ENCODE data around the gene ARSB.
A peak's percentile ranks its signal among the peaks of the same experiment; 100 is the strongest.

The ARSB gene

GRCh38 chr5:78985116-78985724 is at the start of gene ARSB:
TSS of gene ARSB (minus strand) at chr5:78985310. CDS start at chr5:78985248, 62 bp downstream.
- DNase-seq = peak; percentile 73

DNA sequence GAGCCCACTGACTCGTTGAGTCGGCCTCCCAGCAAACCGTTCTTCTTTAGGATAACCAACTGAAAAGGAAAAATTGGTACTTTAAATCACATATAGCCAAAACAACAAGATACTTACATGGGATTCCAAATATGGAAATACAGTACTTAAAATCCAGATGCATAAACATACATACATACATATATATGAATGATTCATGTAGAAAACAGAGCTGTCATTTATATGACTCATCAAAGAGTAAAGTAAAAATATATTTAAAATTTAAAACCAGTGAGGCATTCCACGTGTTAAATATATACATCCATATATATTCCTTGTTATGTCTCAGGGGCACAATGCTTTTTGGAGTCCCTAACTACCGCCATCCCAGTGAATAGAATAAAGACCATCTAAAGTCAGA is 47.7 kb upstream of the ARSB start:
- no peak for DNase-seq

DNA sequence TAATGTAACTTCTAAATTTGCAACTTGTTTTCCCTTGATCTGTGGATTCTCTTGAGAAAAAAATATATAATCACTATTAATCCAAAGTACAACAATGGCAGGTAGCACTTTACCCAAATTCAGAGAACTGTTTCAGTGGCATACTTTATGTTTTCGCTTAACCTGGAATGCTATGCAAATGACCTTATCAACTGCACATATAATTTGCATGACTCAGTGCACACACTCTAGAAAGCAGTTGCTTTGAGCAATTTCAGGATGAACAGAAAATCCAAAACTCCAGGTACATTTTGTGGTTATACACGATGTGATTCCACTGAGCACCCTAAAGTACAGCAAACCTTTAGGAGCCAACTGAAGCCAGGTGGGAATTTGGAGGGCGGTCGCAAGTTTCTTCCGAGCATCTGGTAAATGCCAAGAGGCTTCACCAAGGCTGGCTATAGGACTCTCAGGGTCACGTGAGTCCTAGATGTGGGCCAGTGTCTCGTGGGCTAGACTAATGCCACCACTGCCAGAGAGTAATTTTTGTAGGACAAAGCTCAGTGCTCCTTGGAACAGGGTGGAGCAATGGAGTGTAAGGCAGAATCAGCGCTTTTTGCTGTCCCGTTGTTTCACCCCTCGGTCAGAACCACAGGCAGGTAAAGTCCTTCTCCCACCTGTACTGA is 47.1 kb upstream of the ARSB start:
- no peak for DNase-seq

DNA sequence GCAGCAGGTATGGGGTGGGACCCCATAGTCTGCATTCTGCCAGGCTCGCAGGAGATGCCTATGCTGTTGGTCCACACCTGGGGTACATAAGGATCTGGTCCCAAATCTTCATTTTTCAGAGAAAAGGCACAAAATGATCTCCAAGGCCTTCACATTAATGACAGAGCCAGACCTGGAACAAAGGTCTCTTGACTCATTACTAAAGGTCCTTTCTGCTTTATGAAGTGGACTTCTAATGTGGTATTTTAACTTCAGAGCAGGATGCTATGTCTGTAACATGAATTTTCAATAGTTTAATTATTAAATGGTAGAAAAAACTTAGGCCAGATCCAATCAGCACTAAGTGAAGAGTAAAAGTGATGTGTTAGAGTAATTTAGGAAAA is 46.4 kb upstream of the ARSB start:
- no peak for DNase-seq

GRCh38 chr5:79030663-79031484 is 45.8 kb upstream of the ARSB start:
- no peak for DNase-seq

DNA sequence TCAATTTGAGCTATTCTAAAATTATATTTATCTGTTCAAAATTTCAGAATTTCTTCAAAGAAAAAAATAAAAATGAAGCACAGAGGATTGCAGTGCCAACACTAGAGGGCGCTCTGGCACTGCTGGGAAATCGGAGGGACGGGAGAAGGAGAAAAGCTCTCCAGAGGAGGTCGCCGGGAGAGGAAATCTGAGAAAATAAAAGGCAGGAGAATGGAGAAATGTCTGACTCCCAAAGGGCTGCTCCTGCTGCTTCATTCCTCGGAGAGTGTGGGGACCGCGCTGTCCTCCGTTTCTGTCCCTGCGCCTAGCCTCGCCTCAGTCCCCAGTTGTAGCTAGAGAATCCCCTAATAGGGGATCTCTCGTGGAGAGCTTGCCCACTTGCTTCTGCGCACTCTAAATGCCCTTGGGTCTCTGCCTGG is 40.0 kb upstream of the ARSB start:
- DNase-seq = peak; percentile 41

DNA sequence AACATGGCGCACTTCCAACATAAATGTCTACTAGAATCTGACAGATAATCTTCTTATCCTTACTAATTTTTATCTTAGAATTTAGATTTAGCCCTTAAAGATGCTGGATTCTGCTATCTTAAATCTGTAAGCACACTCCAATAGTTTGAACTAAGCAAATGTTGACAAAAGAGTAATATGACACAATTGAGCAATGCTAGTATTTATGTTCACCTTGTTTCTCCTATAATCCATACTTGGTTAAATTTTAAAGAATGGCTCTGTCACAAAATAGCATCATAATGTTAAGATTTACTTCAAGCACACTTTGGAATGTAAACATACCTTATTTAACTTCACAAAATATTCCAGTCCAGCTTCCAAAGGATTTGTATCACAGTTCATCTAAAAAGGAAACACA is 38.8 kb upstream of the ARSB start:
- DNase-seq = no peak

DNA sequence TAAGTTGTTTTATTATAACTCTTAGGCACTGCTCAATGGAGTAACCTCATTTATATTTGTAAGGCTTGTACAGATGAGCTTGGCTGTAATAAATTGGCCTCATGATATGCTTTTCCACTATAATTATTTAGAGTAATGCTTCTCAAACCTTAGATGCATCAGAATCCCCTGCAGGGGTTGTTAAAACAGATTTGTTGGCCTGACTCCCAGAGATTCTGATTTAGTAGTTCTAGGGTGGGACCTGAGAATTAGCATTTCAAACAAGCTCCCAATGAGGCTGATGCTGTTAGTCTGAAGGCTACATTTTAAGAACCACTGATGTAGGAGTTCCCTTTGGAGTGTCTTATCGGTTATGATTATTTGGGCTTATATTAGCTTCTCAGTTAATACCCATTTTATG is 38.2 kb upstream of the ARSB start:
- no peak for DNase-seq

- no peak for DNase-seq
These were observed 37.7 kb upstream of the ARSB start for GRCh38 chr5:79022771-79023170.

DNA sequence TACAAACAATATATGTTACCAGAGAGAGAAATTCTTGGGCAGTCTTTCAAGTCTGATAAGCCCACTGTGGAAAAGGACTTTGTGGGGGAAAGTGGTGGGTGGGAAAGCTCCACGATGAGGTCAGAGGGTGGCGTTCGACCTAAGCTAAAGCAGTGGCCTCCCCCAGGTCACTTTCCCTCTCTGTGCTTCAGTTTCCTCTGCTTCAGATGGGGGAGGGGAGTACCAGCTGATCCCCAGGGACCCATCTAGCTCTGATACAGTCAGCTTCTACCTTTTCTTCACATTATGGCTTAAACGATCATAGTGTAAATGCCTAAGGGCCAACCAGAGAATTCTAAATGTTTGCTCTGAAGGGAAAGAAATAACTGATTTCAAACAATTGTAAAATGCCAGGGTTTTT is 36.6 kb upstream of the ARSB start:
- no peak for DNase-seq

DNA sequence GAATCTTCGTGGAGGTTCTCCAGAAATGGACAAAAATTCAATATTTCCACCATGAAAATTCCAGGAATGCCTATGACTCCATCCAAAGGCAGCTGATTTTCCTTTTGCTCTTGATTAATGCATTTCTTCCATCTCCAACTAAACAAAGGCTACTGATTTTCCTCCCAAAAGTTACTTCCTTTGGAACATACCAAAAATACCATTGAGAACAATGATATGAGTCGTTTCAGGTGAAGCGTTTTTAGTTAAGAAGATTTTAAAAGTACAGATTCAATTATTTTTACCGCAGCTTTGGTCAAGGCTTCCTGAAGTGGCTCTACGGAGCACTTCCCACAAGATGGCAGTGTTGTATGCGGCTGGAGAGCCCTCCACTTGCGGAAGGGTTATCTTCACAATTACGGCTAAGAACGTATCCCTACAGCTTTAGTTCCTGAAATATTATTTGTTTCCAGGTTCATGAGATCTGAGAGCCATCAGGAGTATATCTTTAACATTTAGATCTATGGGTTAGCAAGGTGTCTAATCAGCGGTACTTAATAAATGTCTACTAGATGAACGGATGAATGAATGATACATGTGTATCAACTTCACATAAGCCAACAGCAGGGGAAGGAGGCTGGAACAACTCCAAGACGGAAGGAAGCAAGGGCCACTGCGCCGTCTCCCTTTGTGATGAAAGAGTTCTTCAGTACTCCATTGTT is 35.9 kb upstream of the ARSB start:
- peak; percentile 52 for DNase-seq

DNA sequence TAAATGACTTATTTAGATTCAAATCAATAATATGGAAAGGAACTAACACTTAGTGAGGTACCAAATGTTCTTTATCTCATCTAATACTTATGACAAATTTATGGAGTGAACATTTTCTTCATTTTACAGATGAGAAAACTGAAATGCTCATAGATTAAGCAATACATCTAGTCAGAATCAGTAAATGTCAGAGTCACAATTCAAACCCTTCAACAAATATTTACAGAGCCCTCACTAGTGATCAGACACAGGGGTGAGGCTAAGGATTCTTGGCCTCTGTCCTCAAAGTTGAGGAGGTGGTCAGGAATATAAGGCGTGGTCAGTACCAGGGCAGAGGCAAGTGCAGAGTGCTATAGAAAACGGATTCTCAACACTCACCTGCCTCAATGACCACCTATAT is 29.5 kb upstream of the ARSB start:
- DNase-seq = no peak

- no peak for DNase-seq
These were observed 26.8 kb upstream of the ARSB start for GRCh38 chr5:79011869-79012268.

DNA sequence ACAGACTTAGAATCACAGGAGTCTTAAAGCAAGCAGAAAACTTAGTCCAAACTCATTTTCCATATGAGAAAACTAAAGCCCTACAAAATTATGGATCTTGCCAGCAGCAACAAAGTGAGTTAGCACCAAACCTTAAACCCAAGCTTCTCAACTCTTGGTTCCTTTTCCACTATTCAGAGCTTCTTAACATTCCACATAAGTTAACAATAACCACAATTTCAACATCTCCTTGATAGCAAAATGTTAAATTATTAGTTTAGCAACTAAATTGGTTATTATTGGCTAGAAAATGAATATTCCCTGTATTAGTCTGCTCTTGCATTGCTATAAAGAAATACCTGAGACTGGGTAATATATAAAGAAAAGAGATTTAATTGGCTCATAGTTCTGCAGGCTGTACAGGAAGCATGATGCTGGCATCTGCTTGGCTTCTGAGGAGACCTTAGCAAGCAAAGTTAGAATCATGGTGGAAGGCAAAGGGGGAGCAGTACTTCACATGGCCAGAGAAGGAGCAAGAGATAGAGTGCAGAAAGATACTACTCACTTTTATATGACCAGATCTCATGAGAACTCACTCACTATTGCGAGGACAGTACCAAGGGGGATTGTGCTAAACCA is 26.2 kb upstream of the ARSB start:
- no peak for DNase-seq

DNA sequence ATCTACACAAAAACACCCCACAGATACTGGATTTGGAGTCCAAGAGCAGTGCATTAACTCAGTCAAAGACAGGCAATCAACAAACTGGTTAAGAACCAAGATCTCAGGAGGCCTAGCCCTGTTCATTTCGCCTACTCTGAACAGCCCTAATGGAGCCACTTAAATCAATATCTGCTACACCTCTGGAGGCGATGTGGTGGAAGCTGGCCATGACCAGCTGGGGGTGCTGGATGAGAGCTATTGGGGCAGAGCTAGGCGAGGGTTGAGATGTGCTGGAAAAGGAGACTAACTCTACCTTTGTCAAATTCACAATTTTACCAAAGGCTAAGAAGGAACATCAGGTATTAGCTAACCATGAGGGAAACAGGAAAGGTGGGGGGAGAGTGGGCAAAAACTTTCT is 23.3 kb upstream of the ARSB start:
- no peak for DNase-seq

DNA sequence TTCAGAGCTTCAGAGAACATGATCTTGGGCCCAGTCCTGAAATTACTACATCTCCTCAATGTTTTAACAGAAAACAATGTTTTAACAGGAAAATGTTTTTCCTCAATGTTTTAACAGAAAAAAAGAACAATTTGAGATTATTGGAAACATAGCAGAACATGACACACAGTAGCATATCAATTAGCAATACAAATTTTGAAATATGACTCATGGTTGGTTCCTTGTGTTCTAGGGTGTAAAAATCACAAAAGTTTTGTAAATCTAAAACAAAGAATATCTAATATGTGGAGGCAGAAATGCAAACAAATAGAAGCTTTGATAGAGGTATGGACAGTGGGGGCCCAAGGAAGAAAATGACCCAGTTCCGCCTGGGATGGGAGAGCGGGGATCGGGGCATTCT is 22.8 kb upstream of the ARSB start:
- no peak for DNase-seq

GRCh38 chr5:79005936-79006631 is 21.0 kb upstream of the ARSB start:
- no peak for DNase-seq

DNA sequence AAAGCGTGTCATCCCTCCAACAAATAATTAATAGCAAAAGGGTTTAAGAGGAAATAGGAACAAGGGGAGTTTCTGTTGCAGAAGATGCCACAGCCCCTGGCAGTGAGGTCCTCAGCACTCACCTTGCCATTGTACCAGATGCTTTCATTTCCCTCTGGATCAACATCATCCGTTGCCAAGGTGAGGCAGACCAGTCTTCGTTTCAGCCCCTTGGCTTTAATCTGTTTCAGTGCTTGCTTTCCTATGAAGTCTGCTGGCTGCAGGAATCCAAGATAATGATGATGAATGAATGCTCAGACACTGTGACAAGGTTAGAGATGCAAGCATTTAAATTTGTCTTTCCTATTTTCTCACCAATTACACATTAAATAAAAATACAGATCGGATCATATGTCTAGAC is 20.0 kb upstream of the ARSB start:
- DNase-seq = no peak

DNA sequence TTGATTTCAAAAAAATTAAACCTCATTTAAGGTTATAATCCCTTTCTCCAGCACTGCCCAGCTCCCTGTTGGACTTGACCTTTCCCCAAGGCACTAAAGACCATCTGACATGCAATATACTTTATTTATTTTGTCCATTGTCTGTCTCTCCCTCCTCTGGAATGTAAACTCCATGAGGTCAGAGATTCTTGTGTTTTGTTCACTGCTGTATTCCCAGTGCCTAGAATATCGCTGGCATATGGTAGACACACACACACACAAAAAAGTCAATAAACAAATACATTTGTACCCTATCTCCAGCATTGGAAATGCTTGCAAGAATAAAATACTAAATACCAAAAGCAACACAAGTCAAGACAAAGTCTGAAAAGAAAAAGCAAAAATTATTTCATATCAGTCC is 17.3 kb upstream of the ARSB start:
- DNase-seq = no peak

GRCh38 chr5:79001471-79001870 is 16.4 kb upstream of the ARSB start:
- no peak for DNase-seq

- no peak for DNase-seq
These were observed 12.0 kb upstream of the ARSB start for GRCh38 chr5:78997090-78997489.

GRCh38 chr5:78995521-78996007 is 10.5 kb upstream of the ARSB start:
- DNase-seq = no peak
